Right lobe of liver (tissue), 4 donors: ENCODE measurements around the gene ROCK2.

Source experiments
- POLR2A ChIP-seq: fragments of 450-650 bp; IDR thresholded peaks from one replicate; pipeline ENCODE4 v1.6.1; 2017; ENCODE audit warnings: antibody characterized with exemption, mild to moderate bottlenecking
- TF ChIP-seq, protein P1 (sequence below), 4 donors: fragments of 200-600 bp in 3 of 4; fragments of 450-650 bp in 1 of 4; IDR thresholded peaks; one replicate each; pipeline versions ENCODE4 v1.5.1 to v1.8.0; 2016 to 2022; ENCODE audit warnings: antibody characterized with exemption in 4 of 4, mild to moderate bottlenecking in 2 of 4
- donor health status: DM: no; HTN: no; CAD: no.
- donor health status: DM: no; HTN: no; CAD: no.
- donor health status: DM: no; HTN: yes; CAD: no.

DNA sequence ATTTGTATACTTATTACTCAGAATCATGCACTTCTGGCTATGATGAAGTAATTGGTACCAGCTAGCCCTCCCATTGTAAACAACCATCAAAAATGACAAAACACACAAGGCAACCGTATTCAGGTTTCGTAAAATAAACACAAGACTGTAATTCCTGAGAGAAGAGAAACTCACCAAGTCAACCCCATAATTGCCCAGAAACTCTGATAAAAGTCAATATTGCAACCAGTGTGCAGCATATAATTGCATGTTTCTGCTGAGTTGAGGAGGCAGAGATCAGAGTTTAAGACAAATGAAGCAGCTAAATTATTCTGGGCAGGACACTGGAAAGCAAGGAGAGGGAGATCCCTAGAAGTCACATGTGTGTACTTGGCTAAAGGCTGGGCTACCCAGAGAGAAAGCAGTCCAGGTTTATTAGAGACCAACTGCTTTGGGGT is 90.3 kb downstream of the ROCK2 start:
- TF ChIP-seq, protein P1, sequence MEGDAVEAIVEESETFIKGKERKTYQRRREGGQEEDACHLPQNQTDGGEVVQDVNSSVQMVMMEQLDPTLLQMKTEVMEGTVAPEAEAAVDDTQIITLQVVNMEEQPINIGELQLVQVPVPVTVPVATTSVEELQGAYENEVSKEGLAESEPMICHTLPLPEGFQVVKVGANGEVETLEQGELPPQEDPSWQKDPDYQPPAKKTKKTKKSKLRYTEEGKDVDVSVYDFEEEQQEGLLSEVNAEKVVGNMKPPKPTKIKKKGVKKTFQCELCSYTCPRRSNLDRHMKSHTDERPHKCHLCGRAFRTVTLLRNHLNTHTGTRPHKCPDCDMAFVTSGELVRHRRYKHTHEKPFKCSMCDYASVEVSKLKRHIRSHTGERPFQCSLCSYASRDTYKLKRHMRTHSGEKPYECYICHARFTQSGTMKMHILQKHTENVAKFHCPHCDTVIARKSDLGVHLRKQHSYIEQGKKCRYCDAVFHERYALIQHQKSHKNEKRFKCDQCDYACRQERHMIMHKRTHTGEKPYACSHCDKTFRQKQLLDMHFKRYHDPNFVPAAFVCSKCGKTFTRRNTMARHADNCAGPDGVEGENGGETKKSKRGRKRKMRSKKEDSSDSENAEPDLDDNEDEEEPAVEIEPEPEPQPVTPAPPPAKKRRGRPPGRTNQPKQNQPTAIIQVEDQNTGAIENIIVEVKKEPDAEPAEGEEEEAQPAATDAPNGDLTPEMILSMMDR (IDR thresholded peaks at IDR 0.05), result no peak
- TF ChIP-seq POLR2A, result no peak
